ENCODE data around the gene DMAC2L. TPM values are rescaled to one million over a fixed set of nuclear protein-coding genes. Genes with fewer than 3 reads are reported as not detected.

The DMAC2L gene
- total RNA-seq, 4 donors from 2014 or later: 16.5 to 19.1 (median 17.4) TPM

DNA sequence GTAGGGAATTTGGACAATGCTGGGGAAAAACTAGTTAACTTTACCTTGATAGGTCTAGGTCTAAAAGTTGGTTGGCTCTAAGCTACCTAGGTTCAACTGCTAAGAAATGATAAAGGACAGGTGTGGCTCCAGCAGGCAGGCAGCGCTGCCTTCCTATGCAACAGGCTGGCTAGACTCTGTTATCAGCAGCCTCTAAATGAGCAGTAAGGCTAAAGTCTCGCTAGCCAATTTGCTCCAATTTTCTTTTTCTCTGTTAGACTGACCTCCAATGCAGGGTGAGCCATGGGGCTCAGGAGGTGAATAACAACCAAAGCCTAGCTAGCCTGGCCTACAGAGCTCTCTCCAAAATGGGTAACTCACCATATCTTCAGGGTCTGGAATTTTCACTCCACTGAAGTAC lies 26.5 kb downstream of the DMAC2L start:
- DNase-seq (ENCODE audit: low spot score) (no peak), ATAC-seq (ENCODE audit: low FRiP score) (no peak)
- no peak for TF ChIP-seq CTCF (IDR thresholded peaks at IDR 0.05)

DNA sequence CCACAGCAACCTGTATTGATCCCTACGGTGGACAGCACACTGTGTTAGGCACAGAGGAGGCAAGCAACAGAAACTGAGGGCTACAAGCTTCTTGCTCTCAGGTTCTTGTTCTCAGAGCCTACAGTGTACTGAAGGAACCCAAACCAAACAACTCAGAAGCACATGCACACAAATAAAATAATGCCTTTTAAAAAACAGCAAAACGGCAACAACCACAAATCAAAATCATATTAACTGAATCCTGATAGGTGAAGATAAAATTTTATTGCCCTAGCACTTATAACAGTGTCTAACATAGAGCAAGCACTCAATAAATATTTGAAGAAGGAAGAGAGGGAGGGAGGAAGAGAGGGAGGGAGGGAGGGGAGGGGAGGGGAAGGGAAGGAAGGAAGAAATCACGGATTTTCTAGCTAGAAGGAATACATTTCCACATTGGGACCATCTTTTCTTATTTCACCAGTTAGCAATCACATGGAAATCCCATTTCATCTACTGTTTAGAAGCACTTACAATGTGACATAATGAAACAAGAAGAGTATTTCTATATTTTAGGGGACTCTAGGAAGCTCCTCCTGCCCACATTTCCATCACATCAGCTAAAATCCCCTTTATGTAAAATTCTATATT lies 27.2 kb downstream of the DMAC2L start:
- no peak for DNase-seq (ENCODE audit: low spot score)
- TF ChIP-seq CTCF (IDR thresholded peaks at IDR 0.05): no peak
- no peak for ATAC-seq (ENCODE audit: low FRiP score)

GRCh38 chr14:50340045-50340444 lies 27.9 kb downstream of the DMAC2L start:
- TF ChIP-seq CTCF (IDR thresholded peaks at IDR 0.05): no peak
- DNase-seq (ENCODE audit: low spot score) (no peak), ATAC-seq (ENCODE audit: low FRiP score) (no peak)

- DNase-seq (ENCODE audit: low spot score) (no peak), ATAC-seq (ENCODE audit: low FRiP score) (no peak)
- no peak for TF ChIP-seq CTCF (IDR thresholded peaks at IDR 0.05)
These were observed 28.8 kb downstream of the DMAC2L start for GRCh38 chr14:50340963-50341362.

- no peak for TF ChIP-seq CTCF (IDR thresholded peaks at IDR 0.05)
- ATAC-seq (ENCODE audit: low FRiP score): peak; percentile 56
- DNase-seq (ENCODE audit: low spot score): no peak
These were observed 30.3 kb downstream of the DMAC2L start for GRCh38 chr14:50342221-50343078.

DNA sequence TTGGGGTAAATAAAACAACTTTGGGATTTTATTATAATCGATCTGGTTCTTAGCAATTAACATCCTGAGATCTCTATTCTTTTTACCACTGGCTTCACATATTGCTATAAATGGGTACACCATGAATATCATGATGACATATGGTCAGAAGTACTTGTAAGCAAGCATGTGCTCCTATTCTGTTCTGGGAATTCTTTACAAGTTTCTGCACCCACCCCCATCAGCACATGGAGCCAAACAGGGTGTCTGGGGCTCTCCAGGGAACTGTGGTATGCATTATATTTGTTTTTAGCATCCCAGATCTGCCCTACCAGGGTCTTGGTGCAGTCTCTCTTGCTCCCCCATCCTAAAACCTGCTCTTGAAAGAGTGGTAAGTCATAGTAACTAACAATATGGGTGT lies 31.3 kb downstream of the DMAC2L start:
- no peak for ATAC-seq (ENCODE audit: low FRiP score)
- no peak for DNase-seq (ENCODE audit: low spot score)
- no peak for TF ChIP-seq CTCF (IDR thresholded peaks at IDR 0.05)
